Right lobe of liver (tissue), 4 donors: ENCODE data around the gene MAGEA8.

Experiments used
- POLR2A ChIP-seq: fragments of 450-650 bp; IDR thresholded peaks from one replicate; pipeline ENCODE4 v1.6.1; 2017; ENCODE audit warnings: antibody characterized with exemption, mild to moderate bottlenecking
- TF ChIP-seq, protein P1 (sequence below), 4 donors: fragments of 200-600 bp in 3 of 4; fragments of 450-650 bp in 1 of 4; IDR thresholded peaks; one replicate each; pipeline versions ENCODE4 v1.5.1 to v1.8.0; 2016 to 2022; ENCODE audit warnings: antibody characterized with exemption in 4 of 4, mild to moderate bottlenecking in 2 of 4
- donor health status: DM: no; HTN: no; CAD: no.
- donor health status: DM: no; HTN: no; CAD: no.
- donor health status: DM: no; HTN: yes; CAD: no.

DNA sequence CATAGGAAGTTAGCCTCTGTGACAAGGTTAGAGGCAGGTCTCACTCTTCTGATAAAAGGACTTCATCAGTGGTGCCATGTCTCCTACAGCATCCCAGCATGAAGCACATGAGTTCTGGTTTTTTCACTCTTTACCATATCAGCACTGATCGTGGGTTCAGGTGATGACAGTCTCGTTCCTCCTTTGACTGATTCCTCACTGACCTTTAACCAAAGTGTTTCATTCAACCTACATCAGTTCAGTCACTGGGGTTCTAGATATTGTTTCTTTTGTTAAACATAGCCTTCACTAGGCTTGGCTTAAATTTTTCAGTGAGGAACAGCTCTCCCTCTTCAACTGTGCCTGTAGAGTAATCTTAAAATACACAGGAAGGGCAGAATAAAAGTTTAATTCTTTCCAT, 9.6 kb upstream of the MAGEA8 start:
- TF ChIP-seq, protein P1, sequence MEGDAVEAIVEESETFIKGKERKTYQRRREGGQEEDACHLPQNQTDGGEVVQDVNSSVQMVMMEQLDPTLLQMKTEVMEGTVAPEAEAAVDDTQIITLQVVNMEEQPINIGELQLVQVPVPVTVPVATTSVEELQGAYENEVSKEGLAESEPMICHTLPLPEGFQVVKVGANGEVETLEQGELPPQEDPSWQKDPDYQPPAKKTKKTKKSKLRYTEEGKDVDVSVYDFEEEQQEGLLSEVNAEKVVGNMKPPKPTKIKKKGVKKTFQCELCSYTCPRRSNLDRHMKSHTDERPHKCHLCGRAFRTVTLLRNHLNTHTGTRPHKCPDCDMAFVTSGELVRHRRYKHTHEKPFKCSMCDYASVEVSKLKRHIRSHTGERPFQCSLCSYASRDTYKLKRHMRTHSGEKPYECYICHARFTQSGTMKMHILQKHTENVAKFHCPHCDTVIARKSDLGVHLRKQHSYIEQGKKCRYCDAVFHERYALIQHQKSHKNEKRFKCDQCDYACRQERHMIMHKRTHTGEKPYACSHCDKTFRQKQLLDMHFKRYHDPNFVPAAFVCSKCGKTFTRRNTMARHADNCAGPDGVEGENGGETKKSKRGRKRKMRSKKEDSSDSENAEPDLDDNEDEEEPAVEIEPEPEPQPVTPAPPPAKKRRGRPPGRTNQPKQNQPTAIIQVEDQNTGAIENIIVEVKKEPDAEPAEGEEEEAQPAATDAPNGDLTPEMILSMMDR (IDR thresholded peaks at IDR 0.05): no peak
- no peak for TF ChIP-seq POLR2A
